GM21737 (cell line): Measurements from ENCODE around the gene TMEM235.

ENCODE experiments used
- ATAC-seq: cut with Tn5 transposase; IDR thresholded peaks from one replicate; pipeline ENCODE4 v1.9.1; 2021; ENCODE audit warnings: mild to moderate bottlenecking, moderate library complexity; ENCODE audit not compliant: unreplicated experiment

Gene TMEM235

DNA sequence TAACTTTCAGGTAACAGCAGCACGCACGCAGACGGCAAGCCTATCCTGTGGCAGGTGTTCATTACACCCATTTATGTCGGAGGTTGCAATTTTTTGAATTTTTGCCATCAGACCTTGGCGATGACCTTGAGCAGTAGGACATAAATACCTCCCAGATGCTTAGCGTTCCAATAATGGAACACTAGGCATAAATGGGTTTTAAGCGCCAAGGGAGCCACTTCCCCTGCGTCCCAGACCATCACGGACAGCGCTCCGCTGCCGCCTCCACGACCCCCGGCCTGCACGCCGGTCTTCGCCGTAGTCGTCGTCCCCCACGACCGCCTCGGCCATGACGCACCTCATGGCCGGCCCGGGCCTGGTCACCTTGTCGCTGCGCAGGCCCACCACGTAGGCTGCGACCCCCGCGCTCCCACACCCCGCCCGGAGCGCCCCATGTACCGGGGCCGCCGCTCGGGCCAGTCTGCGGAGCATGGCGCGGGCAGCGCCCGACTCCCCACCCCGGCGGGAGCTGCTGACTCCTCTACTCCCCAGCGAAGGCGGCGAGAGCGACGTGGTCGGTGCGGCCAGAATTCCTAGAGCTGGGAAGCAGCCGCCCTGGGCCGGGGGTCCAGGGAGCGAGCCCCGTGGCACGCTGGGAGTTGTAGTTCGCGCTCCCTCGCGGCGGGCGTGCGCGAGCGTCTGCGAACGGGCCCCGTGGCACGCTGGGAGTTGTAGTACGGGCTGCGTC lies 22.7 kb downstream of the TMEM235 start:
- no peak for ATAC-seq

DNA sequence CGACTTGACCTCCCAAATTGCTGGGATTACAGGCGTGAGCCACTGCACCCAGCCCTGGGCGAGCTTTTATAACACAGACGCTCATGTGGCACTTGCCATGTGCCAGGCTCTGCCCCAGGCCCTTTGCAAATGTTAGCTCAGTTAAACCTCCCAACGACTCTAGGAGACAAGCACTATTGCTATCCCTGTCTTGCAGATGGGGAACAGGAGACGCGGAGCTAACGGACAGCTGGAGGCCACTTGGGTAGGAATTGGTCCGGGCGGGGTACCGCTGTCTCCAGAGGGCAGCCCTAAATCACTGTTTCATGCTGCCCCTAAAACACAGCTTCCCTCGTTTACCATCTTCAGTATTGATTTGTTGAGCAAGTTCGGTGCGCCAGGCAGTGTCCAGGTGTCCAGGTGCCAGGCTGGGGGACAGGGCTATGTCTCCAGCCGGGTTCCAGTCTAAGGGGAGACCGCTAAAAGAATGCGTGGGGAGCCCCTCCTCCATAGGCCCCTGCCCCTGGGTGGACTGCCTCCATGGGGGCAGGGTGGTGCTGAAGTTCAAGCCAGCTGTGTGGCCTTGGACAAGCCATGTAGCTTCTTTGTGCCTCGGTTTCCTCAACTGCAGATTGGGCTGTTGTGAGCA lies 23.7 kb downstream of the TMEM235 start:
- ATAC-seq = no peak

DNA sequence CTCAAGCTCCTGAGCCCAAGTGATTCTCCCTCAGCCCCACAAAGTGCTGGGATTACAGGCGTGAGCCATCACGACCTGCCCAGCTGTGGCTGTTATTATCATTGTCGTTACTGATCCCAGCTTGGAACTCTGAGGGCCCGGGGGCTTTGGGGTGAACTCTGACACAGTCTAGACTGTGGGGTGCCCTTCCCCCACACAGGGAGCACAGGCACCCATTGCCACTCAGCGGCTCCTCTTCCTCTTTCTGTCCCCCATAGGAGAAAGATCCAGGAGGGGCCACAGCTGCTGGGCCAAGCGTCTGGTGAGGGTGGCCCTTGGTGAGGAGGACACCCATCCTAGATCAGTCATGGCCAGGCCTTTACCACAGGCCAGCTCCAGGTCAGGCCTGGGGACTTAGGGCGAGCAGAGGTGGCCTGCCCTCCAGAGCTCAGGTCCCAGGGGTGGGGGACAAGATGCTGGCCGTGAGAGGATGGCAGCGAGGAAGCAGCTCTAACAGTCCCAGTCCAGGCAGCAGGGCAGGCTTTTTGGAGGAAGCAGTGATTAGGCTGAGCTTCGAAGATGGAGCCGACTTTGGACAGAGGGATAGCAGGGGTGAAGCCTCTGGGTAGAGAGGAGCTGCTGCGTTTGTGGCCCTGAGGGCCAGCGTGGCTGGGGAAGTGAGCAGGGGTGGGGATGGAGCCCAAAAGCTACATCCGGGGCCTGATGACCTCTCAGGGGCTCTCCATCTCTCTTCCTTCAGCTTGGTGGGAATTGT lies 24.7 kb downstream of the TMEM235 start:
- no peak for ATAC-seq

DNA sequence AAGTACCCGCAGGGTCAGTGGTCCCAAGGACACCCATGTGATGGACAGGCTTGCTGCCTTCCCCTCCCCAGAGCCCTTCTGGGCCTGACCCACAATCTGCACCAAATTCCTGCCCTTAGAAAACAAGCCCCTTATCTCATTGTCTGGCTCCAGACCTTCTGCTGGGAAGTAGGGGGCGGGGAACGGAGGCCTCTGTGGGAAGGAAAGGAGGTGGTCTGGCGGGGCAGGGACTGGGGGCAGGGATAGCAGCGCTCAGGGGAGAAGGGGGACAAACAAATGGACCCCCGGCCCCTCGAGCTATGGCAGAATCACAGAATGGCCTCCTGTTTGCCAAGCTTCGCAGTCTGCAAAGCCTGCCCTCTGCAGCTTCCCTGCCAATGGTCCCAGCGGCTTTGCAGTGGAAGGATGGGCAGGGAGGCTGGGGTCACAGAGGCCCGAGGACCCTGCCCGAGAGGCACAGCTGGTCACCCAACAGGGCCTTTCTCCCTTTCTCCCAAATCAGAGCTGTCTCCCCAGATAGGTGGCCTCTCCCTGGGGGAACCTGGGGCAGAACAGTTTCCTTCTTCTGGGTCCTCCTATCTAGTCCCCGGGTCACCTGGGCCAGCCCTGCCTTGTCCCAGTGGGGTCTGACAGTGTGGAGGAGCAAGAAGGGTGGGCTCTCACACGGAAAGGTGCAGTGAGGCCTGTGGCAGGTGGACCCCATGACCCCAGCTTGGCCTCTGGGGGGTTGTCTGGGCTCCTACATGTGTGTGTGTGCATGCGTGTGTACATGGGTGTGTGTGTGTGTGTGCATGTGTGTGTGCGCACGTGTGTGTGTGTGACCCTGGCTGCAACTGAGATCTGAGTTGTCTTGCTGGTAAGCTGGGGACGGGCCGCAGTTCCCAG lies 25.5 kb downstream of the TMEM235 start:
- no peak for ATAC-seq

DNA sequence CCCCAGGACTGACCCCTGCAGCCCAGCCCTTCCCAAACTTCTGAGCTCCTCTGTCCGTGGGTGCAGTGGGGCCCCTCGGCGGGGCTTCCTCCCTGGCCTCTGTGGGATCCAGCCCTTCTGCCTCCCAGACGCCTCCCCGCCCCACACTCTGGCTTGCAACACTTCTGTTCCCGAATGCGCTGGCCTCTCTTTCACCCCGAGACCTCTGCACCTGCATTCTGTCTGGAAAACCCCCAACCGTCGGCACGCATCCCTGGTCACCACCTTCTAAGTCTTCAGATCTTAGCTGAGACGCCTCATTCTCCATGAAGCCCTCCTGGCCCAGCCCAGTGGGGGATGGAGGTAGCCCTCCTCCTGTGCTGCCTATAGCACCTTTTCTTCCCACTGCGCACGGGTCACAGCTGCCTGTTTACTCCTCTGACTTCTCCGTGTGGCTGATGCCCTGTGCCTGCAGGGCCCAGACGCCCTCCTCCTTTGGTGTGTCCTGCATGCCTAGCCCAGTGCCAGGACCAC lies 26.4 kb downstream of the TMEM235 start:
- ATAC-seq = no peak

DNA sequence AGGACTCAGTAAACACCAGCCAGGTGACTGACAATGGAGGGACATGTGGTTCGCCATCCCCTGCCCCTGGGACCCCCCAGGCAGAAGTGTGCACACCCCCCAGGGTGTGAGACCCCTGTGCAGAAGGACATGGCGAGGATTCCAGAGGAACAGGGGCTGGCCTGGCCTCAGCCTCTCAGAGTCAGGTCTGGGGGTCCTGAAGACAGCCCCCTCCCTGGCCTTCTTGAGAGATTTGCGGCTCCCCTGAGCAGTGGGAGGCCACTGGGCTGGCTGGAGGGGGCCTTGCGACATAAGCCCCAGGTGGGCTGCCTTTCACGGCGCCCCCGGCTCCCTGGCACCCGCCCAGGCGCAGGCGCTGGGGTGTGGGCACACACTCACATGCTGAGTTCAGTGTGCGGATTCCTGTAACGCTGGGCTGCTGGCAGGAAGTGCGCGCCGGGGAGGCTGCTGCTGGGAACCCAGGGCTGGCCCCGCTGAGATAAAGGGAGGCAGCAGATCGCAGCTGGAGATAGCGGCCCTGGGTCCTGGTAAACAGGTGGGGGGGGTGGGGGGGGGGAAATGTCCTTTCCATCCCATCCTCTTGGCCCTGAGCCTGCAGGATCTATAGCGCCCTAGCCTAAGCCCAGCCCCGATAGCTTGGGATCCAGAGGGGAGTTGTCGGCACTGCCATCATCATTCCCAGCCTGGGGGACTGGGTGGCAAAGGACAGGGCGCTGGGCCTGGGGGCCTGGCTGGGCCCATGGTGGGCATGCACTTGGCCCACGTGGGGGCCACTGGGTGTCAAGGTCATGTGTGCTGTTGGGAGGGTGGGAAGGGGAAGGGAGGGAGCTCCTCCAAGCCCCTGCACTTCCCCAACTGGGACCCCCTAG lies 27.1 kb downstream of the TMEM235 start:
- ATAC-seq = no peak

DNA sequence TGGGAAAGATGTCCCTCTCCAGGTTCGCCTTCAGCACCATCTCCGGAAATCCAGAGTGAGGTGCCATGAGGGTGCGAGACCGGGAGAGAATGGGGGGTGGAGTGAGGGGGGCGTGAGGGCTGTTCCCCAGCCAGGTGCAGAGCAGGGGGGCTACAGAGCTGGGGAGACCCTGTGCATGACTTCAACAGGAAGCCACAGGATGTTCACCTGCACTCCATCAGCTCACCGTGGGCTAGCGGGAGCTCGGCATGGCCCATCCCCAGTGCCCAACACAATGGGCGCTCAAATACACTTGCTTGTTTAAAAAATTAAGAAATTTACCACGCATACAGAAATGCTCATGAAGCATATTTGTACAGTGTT lies 27.7 kb downstream of the TMEM235 start:
- ATAC-seq = no peak

DNA sequence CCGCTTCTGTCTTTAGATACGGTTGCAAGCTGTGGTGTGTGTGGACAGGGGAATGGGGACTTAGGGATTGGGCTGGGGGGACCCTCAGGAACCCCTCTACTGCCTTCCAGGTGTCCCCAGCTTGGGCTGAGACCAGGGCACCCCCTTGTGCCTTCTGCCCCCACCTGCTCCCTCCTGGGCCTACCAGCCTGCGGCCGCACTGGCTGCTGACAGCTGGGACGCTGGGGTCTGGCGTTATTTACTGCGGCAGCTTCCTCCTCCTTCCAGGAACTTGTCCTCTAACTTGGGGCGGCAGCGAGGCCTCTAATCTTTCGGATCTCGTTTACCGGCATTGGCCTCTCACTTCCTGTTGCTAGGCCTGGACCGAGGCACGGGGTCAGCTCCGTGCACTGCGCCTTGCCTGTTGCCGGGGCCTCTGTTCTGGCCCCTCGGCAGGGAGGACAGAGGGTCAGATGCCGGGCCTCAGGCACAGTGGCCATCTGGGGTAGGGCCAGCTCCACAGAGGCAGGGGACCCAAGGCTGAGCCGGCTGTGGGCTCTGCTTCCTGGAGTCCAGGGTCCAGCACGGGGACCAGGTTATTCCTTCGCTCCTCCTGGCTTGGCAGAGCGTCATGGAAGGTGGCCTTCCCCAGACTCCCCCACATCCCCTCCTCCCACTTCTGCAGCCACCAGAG lies 31.8 kb downstream of the TMEM235 start:
- ATAC-seq = no peak

DNA sequence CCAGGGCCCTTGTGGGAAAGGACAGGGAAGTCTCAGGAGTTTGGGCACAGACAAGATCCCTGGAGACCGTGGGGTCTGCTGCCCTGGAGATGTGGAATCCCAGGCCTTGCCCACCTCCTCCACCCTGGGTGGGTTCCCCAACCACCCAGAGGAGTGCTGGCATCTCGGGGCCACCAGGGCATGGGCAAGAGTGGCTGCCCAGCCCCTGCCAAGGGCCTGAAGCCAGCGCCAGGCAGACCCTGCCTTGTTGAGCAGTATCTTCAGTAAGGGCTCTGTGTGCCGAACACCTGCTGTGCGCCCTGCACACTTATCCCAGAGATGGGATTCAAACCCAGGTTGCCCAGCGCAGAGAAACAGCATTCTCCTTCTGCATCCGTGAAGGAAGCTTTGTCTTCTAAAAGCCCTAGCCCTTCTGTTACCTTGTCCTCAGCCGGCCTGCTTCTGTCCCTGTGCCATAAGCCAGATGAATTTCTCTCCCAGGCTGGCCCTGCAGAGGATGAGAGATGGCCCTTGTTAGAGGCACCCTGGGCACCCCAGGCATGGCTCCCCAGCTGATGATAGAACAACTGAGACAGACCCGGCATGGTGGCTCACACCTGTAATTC lies 32.4 kb downstream of the TMEM235 start:
- no peak for ATAC-seq

DNA sequence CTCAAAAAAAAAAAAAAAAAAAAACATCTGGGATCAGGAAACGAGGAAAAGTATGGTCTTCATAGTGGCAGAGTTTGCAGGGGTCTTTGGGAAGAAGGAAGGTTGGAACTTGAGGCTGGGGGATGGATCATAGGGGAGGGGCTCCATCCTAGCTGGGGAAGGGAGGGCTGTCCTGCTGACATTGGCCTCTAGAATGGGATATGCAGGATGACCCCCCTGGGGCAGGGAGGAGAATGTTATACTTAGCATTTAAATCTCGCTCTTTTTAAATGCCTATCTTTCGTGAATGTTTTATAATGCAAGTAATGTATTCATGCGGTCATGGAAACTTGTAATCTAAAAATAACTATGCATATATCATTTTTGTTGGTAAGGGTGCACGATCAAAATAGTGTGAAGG lies 33.2 kb downstream of the TMEM235 start:
- ATAC-seq = no peak

DNA sequence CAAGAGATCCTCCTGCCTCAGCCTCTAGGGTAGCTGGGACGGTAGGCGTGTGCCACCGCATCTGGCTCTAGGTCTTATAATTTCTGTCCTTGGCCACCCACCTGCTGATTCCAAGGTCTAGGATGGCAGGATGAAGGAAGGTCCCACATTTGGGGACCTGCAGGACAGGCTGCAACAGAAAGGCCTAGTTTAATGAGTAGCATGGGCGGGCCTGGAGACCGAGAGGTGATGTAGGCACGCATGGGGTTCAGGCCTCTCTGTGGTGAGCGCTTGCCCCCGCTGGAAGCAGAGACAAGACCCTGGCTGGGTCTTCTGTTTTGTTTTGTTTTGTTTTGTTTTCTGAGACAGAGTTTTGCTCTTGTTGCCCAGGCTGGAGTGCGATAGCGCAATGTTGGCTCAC lies 33.7 kb downstream of the TMEM235 start:
- ATAC-seq = no peak

DNA sequence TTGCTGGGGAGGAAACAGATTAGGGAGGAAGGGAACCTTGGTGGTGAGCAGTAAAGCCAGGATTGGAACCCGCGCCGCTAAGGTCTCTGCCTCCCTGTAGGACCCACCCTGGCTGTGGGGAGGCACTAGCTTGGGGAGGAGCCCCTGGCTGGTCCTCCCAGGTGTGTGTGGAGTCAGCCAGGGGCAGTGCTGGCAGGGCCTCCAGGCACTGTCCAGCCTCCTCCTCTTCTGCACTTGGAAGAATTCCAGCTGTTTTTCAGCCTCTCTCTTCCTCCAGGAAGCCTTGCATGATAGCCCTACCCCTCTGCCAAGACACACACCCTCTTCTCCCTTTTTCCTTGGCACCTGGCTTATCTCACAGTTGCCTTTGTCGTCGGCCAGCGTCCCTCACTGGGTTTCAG lies 34.8 kb downstream of the TMEM235 start:
- ATAC-seq = no peak

DNA sequence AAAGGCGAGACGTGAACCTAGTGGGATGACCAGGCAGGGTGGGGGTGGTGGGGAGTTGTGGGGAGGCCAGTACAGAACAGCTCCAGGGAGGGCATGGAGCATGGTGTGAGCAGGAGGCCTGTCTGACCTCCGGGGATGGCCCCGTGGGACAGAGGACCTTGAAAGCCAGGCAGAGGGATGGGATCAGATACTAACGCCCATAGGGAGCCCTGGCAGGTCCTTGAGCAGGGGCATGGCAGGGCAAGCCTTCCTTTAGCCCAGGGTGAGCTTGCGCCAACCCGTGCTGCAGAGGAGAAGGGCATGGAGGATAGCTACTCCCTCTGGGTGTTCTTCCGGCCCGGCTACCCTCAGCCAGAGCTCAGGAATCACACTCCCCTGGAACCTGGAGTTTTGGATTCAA lies 35.3 kb downstream of the TMEM235 start:
- ATAC-seq = no peak

DNA sequence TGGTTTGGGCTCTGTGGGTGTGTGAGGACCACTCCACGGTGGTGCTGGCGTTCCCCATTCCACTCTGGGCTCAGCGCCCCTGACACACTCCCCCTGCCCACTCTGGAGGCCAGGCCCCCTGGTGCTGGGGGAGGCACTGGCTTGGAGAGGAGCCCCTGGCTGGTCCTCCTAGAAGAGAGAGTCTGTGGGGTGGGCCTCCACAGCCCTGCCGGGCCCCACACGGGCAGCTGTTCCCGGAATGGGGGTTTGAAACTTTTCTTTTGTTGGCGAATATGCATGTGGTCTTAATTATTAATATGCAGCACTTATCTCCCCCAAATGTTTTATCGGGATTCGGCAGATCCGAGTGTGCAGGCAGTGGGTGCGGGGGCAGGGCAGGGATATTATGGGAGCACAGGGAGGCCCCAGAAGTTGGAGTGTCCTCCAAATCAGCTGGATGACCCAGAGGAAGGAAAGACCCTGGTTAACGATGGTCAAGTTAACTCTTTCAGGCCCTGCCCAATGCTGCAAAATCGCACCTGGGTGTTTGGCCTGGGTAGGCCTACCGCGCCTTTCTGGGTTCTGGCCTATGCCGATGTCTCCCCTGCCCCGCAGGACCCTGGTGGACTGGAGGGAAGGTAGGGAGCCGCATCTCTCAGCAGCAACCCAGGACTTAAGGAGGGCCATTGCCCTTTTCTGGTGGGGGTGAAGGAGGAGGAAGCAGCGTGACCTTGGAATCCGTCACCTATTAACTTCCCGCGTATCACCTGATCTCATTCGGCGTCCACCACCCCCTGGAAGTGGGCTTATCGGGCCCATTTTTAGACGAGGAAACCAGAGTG lies 36.0 kb downstream of the TMEM235 start:
- ATAC-seq = no peak

DNA sequence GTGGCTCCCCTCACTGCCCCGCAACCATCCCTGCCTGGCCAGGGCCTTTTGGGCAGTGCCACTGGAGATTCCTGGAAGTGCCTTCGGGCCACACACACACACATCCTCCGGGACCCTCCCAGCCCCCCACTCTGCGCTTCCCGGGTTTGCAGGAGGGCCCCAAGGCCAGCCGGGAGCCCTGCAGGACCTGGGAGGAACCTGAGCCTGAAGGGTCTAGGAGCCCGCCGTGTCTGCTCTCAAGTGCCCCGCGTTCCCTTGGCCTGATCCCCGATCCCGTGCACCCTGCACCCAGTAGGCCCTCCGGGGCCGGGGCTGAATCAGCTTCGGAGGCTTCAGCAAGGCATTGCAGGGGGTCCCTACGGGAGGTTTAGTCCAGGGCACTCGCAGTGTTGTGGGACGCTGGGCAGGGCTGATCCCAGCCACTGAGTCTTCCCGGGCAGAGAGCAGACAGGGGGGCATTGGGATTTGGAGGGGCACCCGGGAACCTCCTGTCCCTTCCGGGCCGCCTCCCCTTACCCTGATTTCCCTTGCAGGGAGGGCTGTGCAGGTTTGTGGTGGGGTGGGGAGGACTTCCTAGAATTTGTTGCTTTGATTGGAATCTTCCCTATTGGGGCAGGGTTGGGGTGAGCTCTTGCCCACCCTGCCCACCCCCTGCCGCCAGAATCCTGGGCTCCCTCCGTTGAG lies 36.9 kb downstream of the TMEM235 start:
- ATAC-seq = no peak

DNA sequence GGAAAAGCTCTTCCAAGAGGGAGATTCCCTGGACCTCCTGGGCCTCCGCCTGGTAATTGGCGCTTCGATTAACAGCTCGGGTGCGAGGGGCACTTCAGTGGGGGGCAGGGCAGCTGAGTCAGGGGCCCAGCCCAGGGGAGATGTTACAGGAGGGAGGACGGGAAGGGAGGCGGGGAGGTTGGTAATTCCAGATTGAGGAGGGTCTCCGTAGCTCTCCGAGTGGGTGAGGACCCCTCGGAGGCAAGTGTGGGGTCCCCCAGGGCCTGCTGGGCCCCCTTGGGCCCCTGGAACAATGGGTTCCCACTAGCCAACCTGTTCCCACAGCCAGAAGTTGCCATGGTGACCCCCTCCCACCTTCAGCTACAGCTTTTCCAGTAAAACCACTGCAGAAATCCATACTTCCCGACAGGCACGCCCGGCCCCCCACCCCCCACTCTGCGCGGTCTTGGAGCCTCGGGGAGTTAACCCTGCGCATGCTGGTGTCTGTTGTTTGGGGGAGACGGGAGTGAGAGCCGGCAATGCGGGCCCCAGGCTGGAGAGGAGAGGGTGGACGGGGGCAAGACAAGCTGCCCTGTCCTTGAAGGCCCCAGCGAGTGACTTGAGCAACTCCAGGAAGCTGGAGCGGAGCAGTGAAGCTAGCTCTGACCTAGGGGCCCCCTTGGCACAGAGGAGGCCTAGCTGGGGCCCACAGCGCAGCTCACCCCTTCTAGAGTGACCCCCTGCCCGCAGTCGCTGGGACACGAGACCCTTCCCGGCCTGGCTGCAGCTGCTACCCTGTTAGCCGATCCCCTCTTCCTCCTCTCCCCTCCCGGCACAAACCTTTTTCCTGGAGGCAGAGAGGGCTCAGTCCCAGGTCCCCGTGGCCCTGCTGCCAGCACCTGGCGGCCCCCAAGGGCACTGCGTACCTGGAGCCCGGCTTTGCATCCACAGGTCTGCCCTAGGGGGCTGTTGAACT lies 37.8 kb downstream of the TMEM235 start:
- no peak for ATAC-seq
